Nephron (organoid): ENCODE data around the gene LRP4.
A peak's percentile ranks its signal among the peaks of the same experiment; 100 is the strongest.

Experiments used
- H3K27ac Mint-ChIP-seq, 3 experiments: 2 replicates each; pipeline ENCODE4 v1.8.0; 2020; ENCODE audit warnings: mixed read lengths in 3 of 3, mild to moderate bottlenecking in 2 of 3, moderate library complexity in 1 of 3
- H3K27me3 Mint-ChIP-seq: 2 replicates; pipeline ENCODE4 v1.8.0; 2021; ENCODE audit warnings: low read depth, mild to moderate bottlenecking, moderate library complexity, mixed read lengths
- H3K36me3 Mint-ChIP-seq: 2 replicates; pipeline ENCODE4 v1.8.0; 2020; ENCODE audit warnings: low read depth, mixed read lengths
- H3K4me1 Mint-ChIP-seq: 2 replicates; pipeline ENCODE4 v1.8.0; 2020; ENCODE audit warnings: mixed read lengths
- H3K4me3 Mint-ChIP-seq, 3 experiments: 2 replicates each; pipeline ENCODE4 v1.8.0; 2020; ENCODE audit warnings: mild to moderate bottlenecking in 3 of 3, mixed read lengths in 3 of 3, moderate library complexity in 2 of 3
- H3K9me3 Mint-ChIP-seq: 2 replicates; pipeline ENCODE4 v1.8.0; 2020; ENCODE audit warnings: mixed read lengths
- CTCF ChIP-seq, 3 experiments: fragments of 200-600 bp; sonication (generic); IDR thresholded peaks; one replicate each; pipeline ENCODE4 v1.5.0; 2021; ENCODE audit warnings: antibody characterized with exemption in 3 of 3; ENCODE audit not compliant: unreplicated experiment in 3 of 3

Gene LRP4

GRCh38 chr11:46892109-46892508 is 26.2 kb downstream of the LRP4 start:
- Mint-ChIP-seq H3K9me3 (no peaks in the 10 kb centered on the region), H3K36me3 (peaks cover 48% of the 10 kb centered on the region), H3K4me3 (no peak overlapping the region), H3K27ac (no peak overlapping the region), H3K4me1 (no peaks in the 10 kb centered on the region), H3K27me3 (no peaks in the 10 kb centered on the region)
- no peak for TF ChIP-seq CTCF (IDR thresholded peaks at IDR 0.05; ENCODE audit: unreplicated experiment in 3 of 3)

GRCh38 chr11:46890665-46891064 is 27.7 kb downstream of the LRP4 start:
- Mint-ChIP-seq H3K4me3 (no peak overlapping the region), H3K27ac (no peak overlapping the region), H3K9me3 (no peaks in the 10 kb centered on the region), H3K4me1 (no peaks in the 10 kb centered on the region), H3K27me3 (no peaks in the 10 kb centered on the region), H3K36me3 (peaks cover 51% of the 10 kb centered on the region)
- no peak for TF ChIP-seq CTCF (IDR thresholded peaks at IDR 0.05; ENCODE audit: unreplicated experiment in 3 of 3)

DNA sequence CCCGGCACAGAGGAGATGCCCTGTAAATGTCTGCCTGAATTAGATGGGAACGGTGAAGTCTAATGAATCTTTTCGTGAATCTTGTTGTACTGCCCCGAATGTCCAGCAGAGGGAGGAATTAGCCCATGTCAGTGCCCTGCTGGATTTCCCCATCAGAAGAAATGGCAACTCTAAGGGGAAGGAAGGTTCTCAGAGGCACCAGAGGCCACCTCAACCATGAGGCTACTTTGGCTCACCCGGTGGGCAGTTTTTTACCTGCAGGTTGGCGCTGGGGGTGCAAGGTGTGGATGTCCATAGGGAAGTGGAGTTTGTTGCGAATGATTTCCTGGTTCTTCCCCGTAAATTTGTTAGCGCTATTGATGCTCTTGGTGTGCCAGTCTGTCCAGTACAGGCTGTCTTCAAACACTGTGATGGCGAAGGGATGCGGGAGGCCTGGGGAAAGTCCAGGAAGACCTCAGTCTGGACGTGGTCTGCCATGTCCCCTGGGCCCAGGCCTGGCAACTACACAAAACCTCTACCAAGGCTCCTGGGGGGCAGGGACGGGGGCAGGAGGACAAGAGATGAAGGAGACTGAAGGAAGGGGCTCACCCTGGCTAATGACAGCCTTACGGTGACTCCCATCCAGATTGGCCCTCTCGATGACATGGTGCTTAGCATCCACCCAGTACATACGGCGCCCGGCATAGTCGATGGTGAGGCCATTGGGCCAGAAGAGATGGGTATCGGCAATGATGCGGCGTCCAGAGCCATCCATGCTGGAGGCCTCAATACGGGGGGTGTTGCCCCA is 28.5 kb downstream of the LRP4 start:
- Mint-ChIP-seq H3K4me3 (no peak overlapping the region), H3K36me3 (peaks cover 48% of the 10 kb centered on the region), H3K9me3 (no peaks in the 10 kb centered on the region), H3K4me1 (no peaks in the 10 kb centered on the region), H3K27ac (no peak overlapping the region), H3K27me3 (no peaks in the 10 kb centered on the region)
- TF ChIP-seq CTCF (IDR thresholded peaks at IDR 0.05; ENCODE audit: unreplicated experiment in 3 of 3), result peak; percentile 74 to 81 (median 78)

GRCh38 chr11:46889251-46889650 is 29.1 kb downstream of the LRP4 start:
- H3K9me3 Mint-ChIP-seq, result no peaks in the 10 kb centered on the region

GRCh38 chr11:46888636-46889035 is 29.7 kb downstream of the LRP4 start:
- H3K27ac Mint-ChIP-seq, result no peak overlapping the region
- no peak overlapping the region for H3K4me3 Mint-ChIP-seq
- no peaks in the 10 kb centered on the region for H3K27me3 Mint-ChIP-seq
- TF ChIP-seq CTCF (IDR thresholded peaks at IDR 0.05; ENCODE audit: unreplicated experiment in 3 of 3), result no peak
- peaks cover 48% of the 10 kb centered on the region for H3K36me3 Mint-ChIP-seq
- no peaks in the 10 kb centered on the region for H3K4me1 Mint-ChIP-seq
- H3K9me3 Mint-ChIP-seq, result no peaks in the 10 kb centered on the region

More at GRCh38 chr11:46889251-46889650, 29.1 kb downstream of the LRP4 start:
- no peaks in the 10 kb centered on the region for H3K4me1 Mint-ChIP-seq
- no peak for TF ChIP-seq CTCF (IDR thresholded peaks at IDR 0.05; ENCODE audit: unreplicated experiment in 3 of 3)
- peaks cover 46% of the 10 kb centered on the region for H3K36me3 Mint-ChIP-seq
- H3K4me3 Mint-ChIP-seq, result no peak overlapping the region
- H3K27me3 Mint-ChIP-seq, result no peaks in the 10 kb centered on the region
- no peak overlapping the region for H3K27ac Mint-ChIP-seq

GRCh38 chr11:46886211-46886610 is 32.1 kb downstream of the LRP4 start:
- Mint-ChIP-seq H3K27me3 (no peaks in the 10 kb centered on the region), H3K9me3 (no peaks in the 10 kb centered on the region), H3K4me1 (no peaks in the 10 kb centered on the region), H3K36me3 (peaks cover 61% of the 10 kb centered on the region), H3K4me3 (no peak overlapping the region), H3K27ac (no peak overlapping the region)
- TF ChIP-seq CTCF (IDR thresholded peaks at IDR 0.05; ENCODE audit: unreplicated experiment in 3 of 3), result no peak
